Cardiac septum (tissue), 1 donor: ENCODE results near the gene ASH1L. TPM values are rescaled to one million over a fixed set of nuclear protein-coding genes. Genes with fewer than 3 reads are reported as not detected.
"Not testable (repeated sequence)": the region's sequence is repeated elsewhere in the genome, so short reads cannot be mapped to it uniquely, and the experiment has no call there.

Experiments used
- DNase-seq: peaks from one replicate; pipeline ENCODE4 v3.0.0-alpha.2; 2020; ENCODE audit warnings: low spot score
- intact Hi-C: fragments of 100-400 bp; cut with DNase I; formaldehyde crosslinking; loops from one replicate; pipeline ENCODE4 v1.14.0; 2022
- total RNA-seq: library from RNA; stranded (reverse); fragmentation: NEBNext Ultra II Directional; extraction: Animal tissue kit (Norgen Biotek cat#: 25700); gene quantifications from one replicate; pipeline ENCODE4 v1.2.1, GENCODE V29; 2021
- donor health status: DM: no; HTN: no; CAD: no.

Gene ASH1L
- total RNA-seq, 1 donor from 2014 or later: 55.4 TPM

DNA sequence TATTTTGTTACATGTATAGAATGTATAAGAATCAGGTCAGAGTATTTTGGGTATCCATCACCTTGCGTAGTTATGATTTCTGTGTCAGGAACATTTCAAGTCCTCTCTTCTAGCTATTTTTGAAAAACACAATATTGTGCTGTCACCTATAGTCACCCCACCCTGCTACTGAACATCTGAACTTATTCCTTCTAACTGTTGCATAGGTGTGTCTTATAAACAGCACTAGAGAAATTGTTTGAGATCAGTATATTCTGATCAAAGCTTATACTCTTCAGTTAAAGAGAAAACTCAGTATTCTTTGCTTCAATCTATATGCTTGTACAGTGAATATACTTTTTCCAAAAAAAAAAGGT lies 96.0 kb downstream of the ASH1L start:
- DNase-seq: no peak
- intact Hi-C loops: no loop called here

DNA sequence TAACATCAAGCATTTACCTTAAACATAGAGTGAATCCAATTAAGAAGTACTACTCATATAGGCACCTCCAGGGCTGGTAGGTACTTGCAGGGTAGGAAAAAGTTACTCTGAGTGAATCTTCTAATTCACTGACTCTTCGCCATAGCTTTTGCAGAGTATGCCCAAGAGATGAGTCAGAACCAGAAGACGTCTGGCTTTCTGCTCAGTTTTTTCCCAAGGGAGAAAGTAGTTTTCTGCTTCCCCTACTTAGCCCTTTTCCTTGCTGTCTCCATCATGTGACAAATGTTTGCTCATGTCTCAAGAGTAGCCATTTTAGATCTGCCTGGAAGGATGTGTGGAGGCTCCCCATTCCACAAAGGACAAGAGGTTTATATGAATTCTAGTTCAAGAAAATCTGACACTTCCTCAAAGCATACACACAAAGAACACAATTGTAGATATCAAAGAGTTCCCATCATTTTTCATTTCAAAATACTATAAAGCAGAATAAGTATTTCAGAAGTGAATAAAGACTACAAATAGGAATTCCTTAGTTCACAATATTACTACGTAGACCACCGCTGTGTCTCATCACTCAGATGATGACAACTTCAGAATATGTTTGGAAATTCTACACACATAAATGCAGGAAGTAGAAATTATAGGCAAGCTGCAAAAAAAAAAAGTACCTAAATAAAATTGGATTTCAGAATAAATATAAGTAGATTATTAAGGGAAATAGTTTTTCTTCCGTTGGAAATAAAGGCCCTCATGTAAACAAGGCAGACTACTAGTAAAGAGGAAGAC lies 98.5 kb downstream of the ASH1L start:
- intact Hi-C loops: no loop called here
- DNase-seq: no peak

GRCh38 chr1:155458111-155458510 lies 104.5 kb downstream of the ASH1L start:
- intact Hi-C loops: no loop called here
- DNase-seq: no peak

GRCh38 chr1:155457266-155457665 lies 105.3 kb downstream of the ASH1L start:
- no peak for DNase-seq
- intact Hi-C loops: no loop called here

- intact Hi-C loops: no loop called here
- no peak for DNase-seq
Measured at GRCh38 chr1:155455588-155456195, 106.9 kb downstream of the ASH1L start.

DNA sequence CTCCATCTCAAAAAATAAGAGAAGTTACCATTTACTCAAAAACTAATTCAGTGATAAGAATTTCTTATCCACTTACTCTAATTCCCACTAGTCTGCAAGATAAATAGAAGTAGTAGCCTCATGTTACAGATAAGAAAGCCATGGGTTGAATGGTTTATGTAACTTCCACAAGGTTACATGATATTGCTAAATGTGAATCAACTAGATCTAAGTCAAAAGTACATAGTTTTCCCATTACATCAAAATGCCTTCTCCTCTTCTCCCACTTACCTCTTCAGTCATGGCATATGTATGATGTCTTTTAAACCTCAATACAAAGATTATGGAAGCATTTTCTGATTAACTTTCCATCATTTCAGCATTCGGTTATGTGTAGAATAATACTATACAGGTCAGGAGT lies 108.5 kb downstream of the ASH1L start:
- intact Hi-C loops: no loop called here
- no peak for DNase-seq

DNA sequence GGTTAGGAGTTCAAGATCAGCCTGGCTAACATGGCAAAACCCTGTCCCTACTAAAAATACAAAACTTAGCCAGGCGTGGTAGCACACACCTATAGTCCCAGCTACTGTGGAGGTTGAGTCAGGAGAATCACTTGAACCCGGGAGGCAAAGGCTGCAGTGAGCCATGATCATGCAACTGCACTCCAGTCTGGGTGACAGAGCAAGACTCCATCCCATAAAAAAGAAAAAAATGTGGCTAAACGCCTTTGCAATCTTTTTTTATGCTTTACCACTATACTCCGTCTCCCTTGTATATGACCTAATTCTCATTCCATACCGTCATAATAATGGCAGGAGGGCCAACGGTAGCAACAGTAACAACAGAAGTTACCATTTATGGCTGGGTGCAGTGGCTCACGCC lies 109.5 kb downstream of the ASH1L start:
- intact Hi-C loops: no loop called here
- no peak for DNase-seq

DNA sequence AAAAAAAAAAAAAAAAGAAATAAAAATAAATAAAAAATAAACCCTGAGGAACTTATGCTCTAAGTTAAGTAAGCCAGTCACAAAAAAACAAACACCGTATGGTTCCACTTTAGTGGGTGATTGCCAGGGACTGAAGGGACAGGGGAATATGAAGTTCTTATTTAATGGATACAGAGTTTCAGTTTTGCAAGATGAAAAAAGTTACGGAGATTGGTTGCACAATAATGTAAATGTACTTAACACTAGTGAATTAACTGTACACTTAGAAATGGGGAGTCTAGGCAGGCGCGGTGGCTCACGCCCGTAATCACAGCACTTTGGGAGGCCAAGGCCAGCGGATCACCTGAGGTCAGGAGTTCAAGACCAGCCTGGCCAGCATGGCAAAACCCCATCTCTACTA lies 111.4 kb downstream of the ASH1L start:
- no peak for DNase-seq
- intact Hi-C loops: no loop called here

- DNase-seq, intact Hi-C loops: not testable (repeated sequence)
Measured at GRCh38 chr1:155442431-155442830, 120.2 kb downstream of the ASH1L start.

DNA sequence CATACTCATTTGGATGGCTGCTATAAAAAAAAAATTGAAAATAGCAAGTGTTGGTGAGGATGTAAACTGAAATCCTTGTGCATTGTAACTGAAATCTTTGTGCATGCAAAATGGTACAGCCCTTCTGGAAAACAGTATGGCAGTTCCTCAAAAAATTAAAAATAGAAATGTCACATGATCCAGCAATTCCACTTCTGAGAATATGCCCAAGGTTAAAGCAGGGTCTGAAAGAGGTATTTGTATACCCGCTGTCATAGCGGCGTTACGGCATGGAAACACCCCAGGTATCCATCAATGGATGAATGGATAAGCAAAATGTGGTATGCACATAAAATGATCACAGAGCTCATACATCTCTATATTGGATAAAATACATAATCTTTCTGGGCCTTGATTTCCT lies 125.2 kb downstream of the ASH1L start:
- intact Hi-C loops: no loop called here
- no peak for DNase-seq

DNA sequence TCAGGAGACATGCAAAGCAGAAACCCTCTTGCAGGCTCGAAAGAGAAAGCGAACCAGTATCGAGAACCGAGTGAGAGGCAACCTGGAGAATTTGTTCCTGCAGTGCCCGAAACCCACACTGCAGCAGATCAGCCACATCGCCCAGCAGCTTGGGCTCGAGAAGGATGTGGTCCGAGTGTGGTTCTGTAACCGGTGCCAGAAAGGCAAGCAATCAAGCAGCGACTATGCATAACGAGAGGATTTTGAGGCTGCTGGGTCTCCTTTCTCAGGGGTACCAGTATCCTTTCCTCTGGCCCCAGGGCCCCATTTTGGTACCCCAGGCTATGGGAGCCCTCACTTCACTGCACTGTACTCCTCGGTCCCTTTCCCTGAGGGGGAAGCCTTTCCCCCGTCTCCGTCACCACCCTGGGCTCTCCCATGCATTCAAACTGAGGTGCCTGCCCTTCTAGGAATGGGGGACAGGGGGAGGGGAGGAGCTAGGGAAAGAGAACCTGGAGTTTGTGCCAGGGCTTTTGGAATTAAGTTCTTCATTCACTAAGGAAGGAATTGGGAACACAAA lies 128.7 kb downstream of the ASH1L start:
- DNase-seq, intact Hi-C loops: not testable (repeated sequence)

GRCh38 chr1:155433128-155433830 lies 129.3 kb downstream of the ASH1L start:
- DNase-seq, intact Hi-C loops: not testable (repeated sequence)

DNA sequence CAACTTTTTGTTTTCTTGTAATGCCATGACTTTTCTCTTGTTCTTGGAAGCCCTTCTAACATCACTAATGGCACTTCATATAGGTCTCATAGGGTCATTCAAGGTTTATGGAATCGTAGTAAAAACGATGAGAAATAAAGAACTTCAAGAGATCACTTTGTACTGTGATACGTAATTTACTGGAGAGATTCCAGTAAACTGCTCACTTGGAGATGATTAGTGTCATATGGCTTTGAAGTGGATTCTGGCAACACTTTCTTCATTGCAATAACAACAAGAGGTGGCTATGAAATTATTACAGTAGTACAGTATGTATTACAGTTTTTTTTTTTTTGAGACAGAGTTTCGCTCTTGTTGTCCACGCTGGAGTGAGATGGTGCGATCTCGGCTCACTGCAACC lies 138.5 kb downstream of the ASH1L start:
- intact Hi-C loops: no loop called here
- DNase-seq: no peak

DNA sequence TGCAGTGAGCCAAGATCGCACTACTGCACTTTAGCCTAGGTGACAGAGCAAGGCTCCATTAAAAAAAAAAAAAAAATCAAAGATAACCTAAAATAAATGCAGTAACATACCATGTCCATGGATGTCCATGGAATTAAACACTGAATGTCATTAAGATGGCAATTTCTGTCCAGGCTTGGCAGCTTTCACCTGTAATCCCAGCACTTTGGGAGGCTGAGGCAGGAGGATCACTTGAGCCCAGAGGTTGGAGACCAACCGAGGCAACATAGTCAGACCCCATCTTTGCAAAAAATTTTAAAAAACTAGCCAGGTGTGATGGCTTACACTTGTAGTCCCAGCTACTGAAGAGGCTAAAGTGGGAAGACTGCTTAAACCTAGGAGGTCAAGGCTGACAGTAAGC lies 141.8 kb downstream of the ASH1L start:
- intact Hi-C loops: no loop called here
- no peak for DNase-seq

DNA sequence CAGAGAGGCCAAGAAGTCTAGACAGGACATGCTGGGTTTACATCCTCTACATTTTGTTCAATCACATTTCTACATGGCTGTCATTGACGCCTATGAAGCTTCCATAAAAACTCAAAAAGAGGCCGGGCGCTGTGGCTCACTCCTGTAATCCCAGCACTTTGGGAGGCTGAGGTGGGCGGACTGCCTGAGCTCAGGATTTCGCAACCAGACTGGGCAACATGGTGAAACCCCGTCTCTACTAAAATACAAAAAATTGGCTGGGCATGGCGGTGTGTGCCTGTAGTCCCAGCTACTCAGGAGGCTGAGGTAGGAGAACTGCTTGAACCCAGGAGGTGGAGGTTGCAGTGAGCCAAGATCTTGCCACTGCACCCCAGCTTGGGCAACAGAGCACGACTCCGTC lies 150.8 kb downstream of the ASH1L start:
- intact Hi-C loops, DNase-seq: not testable (repeated sequence)

GRCh38 chr1:155410931-155411330 lies 151.7 kb downstream of the ASH1L start:
- DNase-seq: no peak
- intact Hi-C loops: no loop called here

GRCh38 chr1:155396874-155397476 lies 165.6 kb downstream of the ASH1L start:
- intact Hi-C loops: no loop called here
- DNase-seq: no peak

GRCh38 chr1:155392898-155393411 lies 169.6 kb downstream of the ASH1L start:
- no peak for DNase-seq

GRCh38 chr1:155389826-155390225 lies 172.8 kb downstream of the ASH1L start:
- intact Hi-C loops: no loop called here
- DNase-seq: no peak

More at GRCh38 chr1:155392898-155393411, 169.6 kb downstream of the ASH1L start:
- intact Hi-C loops: no loop called here

- DNase-seq, intact Hi-C loops: not testable (repeated sequence)
Measured at GRCh38 chr1:155385836-155386235, 176.8 kb downstream of the ASH1L start.
